Esophagus muscularis mucosa (tissue), 4 donors: ENCODE measurements around the gene SMIM13. TPM values are rescaled to one million over a fixed set of nuclear protein-coding genes. Genes with fewer than 3 reads are reported as not detected.

Experiments
- DNase-seq: peaks from one replicate; pipeline ENCODE4 v3.0.0-alpha.2; 2017; ENCODE audit errors: extremely low spot score
- H3K27ac ChIP-seq, 4 donors: fragments of 200-600 bp; sonication (generic); replicated peaks in 1 of 4; 1 replicate in 3 of 4; 2 replicates in 1 of 4; pipeline ENCODE4 v1.5.1; 2016 to 2019; ENCODE audit warnings: mild to moderate bottlenecking in 1 of 4
- H3K27me3 ChIP-seq, 4 donors: fragments of 200-600 bp; sonication (generic); one replicate each; pipeline versions ENCODE4 v1.5.1 to v1.6.0; 2016 to 2019
- H3K36me3 ChIP-seq, 4 donors: fragments of 200-600 bp; sonication (generic); one replicate each; pipeline ENCODE4 v1.5.1; 2016 to 2019
- H3K4me1 ChIP-seq, 4 donors: fragments of 200-600 bp; sonication (generic); one replicate each; pipeline ENCODE4 v1.5.1; 2016 to 2019
- H3K4me3 ChIP-seq, 4 donors: fragments of 200-600 bp; sonication (generic); 1 replicate in 2 of 4; 2 replicates in 2 of 4; pipeline ENCODE4 v1.5.1; 2016 to 2019; ENCODE audit warnings: mild to moderate bottlenecking in 4 of 4, moderate library complexity in 1 of 4
- H3K9me3 ChIP-seq, 4 donors: fragments of 200-600 bp; sonication (generic); 1 replicate in 3 of 4; 2 replicates in 1 of 4; pipeline ENCODE4 v1.5.1; 2016 to 2019
- CTCF ChIP-seq, 3 experiments: fragments of 200-600 bp in 2 of 3; fragments of 450-650 bp in 1 of 3; sonication (generic) in 2 of 3; IDR thresholded peaks; one replicate each; pipeline ENCODE4 v1.5.1; 2017 to 2019; ENCODE audit warnings: antibody characterized with exemption in 3 of 3, mild to moderate bottlenecking in 2 of 3, moderate library complexity in 1 of 3
- EP300 ChIP-seq: sonication (generic); formaldehyde crosslinking; IDR thresholded peaks from one replicate; pipeline ENCODE4 v1.6.1; 2017; ENCODE audit warnings: antibody characterized with exemption
- POLR2A ChIP-seq: fragments of 450-650 bp; IDR thresholded peaks from one replicate; pipeline ENCODE4 v1.6.1; 2017; ENCODE audit warnings: antibody characterized with exemption, moderate library complexity, mild to moderate bottlenecking, low read depth
- POLR2AphosphoS5 ChIP-seq, 2 donors: sonication (generic); formaldehyde crosslinking; IDR thresholded peaks; one replicate each; pipeline ENCODE4 v1.6.1; 2017; ENCODE audit warnings: antibody characterized with exemption in 2 of 2
- WGBS: methylation state at CpG from one replicate; pipeline ENCODE4 v1.1.5; 2018; 5-methylcytosine and 5-hydroxymethylcytosine counted together
- intact Hi-C: fragments of 100-400 bp; cut with DNase I; formaldehyde crosslinking; loops from one replicate; pipeline ENCODE4 v1.15.1; 2023
- total RNA-seq, 4 donors: library from RNA; depleted of rRNA; stranded (reverse); fragments of >200 nt; gene quantifications; one replicate each; pipeline versions ENCODE4 v1.1.0 to v1.2.1, GENCODE V29; 2016

The SMIM13 gene
- total RNA-seq, 4 donors from 2014 or later, result 9.3 to 15.2 (median 12.0) TPM

GRCh38 chr6:11128608-11129007 lies 35.0 kb downstream of the SMIM13 start:
- Histone ChIP-seq H3K4me1 (peaks cover 0 to 6% (median 2%) of the 10 kb centered on the region in 4 donors), H3K4me3 (no peak overlapping the region), H3K9me3 (no peaks in the 10 kb centered on the region), H3K27me3 (no peaks in the 10 kb centered on the region), H3K27ac (no peak overlapping the region), H3K36me3 (peaks cover 0 to 3% (median 0%) of the 10 kb centered on the region in 4 donors)
- TF ChIP-seq POLR2AphosphoS5 (IDR thresholded peaks at IDR 0.05) (no peak), EP300 (no peak), CTCF (IDR thresholded peaks at IDR 0.05) (no peak), POLR2A (no peak)
- DNase-seq, result no peak
- intact Hi-C loops, result no loop called here
- 87% methylated on average over 2 of the region's 2 CpGs for WGBS

- intact Hi-C loops, result no loop called here
- WGBS, result 74% methylated on average over 1 of the region's 1 CpG
- H3K27ac ChIP-seq, result no peak overlapping the region
- no peak for DNase-seq
- H3K36me3 ChIP-seq, result peaks cover 5 to 10% (median 7%) of the 10 kb centered on the region in 4 donors
- no peaks in the 10 kb centered on the region for H3K9me3 ChIP-seq
- no peak for TF ChIP-seq POLR2A
- no peak for TF ChIP-seq POLR2AphosphoS5 (IDR thresholded peaks at IDR 0.05)
- TF ChIP-seq EP300, result no peak
- TF ChIP-seq CTCF (IDR thresholded peaks at IDR 0.05), result no peak
- no peak overlapping the region for H3K4me3 ChIP-seq
- no peaks in the 10 kb centered on the region for H3K27me3 ChIP-seq
- peaks cover 0 to 6% (median 2%) of the 10 kb centered on the region in 4 donors for H3K4me1 ChIP-seq
Measured at GRCh38 chr6:11129908-11130565, 36.4 kb downstream of the SMIM13 start.

- TF ChIP-seq EP300, result no peak
- no peak for TF ChIP-seq POLR2A
- TF ChIP-seq CTCF (IDR thresholded peaks at IDR 0.05), result no peak
- no peak for TF ChIP-seq POLR2AphosphoS5 (IDR thresholded peaks at IDR 0.05)
- Histone ChIP-seq H3K9me3 (no peaks in the 10 kb centered on the region), H3K36me3 (peaks cover 9 to 16% (median 12%) of the 10 kb centered on the region in 4 donors), H3K27me3 (no peaks in the 10 kb centered on the region), H3K27ac (no peak overlapping the region), H3K4me1 (peaks cover 0 to 6% (median 2%) of the 10 kb centered on the region in 4 donors), H3K4me3 (no peak overlapping the region)
- intact Hi-C loops, result no loop called here
- DNase-seq, result no peak
Measured at GRCh38 chr6:11130605-11131004, 37.0 kb downstream of the SMIM13 start.

- peaks cover 9 to 17% (median 14%) of the 10 kb centered on the region in 4 donors for H3K36me3 ChIP-seq
- intact Hi-C loops, result no loop called here
- TF ChIP-seq EP300, result no peak
- TF ChIP-seq POLR2A, result no peak
- TF ChIP-seq CTCF (IDR thresholded peaks at IDR 0.05), result no peak
- no peak for TF ChIP-seq POLR2AphosphoS5 (IDR thresholded peaks at IDR 0.05)
Measured at GRCh38 chr6:11132194-11132888, 38.7 kb downstream of the SMIM13 start.

More at GRCh38 chr6:11132194-11132888, 38.7 kb downstream of the SMIM13 start:
- Histone ChIP-seq H3K4me3 (no peak overlapping the region), H3K27me3 (no peaks in the 10 kb centered on the region), H3K27ac (no peak overlapping the region), H3K4me1 (peaks cover 0 to 6% (median 2%) of the 10 kb centered on the region in 4 donors), H3K9me3 (no peaks in the 10 kb centered on the region)
- WGBS, result 91% methylated on average over 6 of the region's 6 CpGs
- no peak for DNase-seq
